ENCODE results near the gene ELOA. TPM values are rescaled to one million over a fixed set of nuclear protein-coding genes. Genes with fewer than 3 reads are reported as not detected.

Gene ELOA
- total and polyA plus RNA-seq, 2 of the 13 experiments (the other 11 are each of a cell fraction or from before 2014, with no cell fraction given) = 14.2 to 28.5 TPM

DNA sequence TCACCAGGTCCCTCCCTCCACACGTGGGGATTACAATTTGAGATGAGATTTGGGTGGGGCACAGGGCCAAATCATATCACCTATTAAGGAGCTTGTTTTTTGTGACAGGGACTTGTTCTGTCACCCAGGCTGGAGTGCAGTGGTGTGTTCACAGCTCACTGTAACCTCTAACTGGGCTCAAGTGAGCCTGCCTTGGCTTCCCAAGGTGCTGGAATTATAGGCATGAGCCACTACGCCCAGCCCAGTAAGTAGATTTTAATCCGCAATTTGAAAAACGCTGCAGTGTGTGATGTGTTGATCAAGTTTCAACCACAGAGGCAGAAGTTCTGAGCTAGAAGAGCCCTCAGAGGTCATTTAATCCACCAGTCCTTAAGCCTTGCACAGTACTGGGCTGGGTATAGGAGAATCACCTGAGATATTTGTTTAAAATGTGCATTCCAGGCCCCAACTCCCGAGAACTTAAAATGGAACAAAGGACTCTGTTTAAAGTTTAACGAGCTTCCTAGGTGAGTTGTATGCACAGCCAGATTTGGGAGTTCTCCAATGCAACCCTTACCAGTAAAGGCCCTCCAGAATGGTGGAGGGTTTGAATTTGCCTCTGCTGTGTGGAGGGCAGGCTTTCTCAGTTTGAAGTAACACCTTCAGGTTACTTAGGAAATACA lies 38.3 kb upstream of the ELOA start (continued):
- TF ChIP-seq POLR2G (IDR thresholded peaks at IDR 0.05; ENCODE audit: low read depth, low read length) (peak; percentile 42), ZNF879 (CRISPR knock-in tag; IDR thresholded peaks at IDR 0.05) (no peak), NFKBIZ (CRISPR knock-in tag; IDR thresholded peaks at IDR 0.05) (no peak), RCOR2 (CRISPR knock-in tag; IDR thresholded peaks at IDR 0.05) (no peak), ZBTB33 (CRISPR knock-in tag; IDR thresholded peaks at IDR 0.05) (no peak), SRSF4 (IDR thresholded peaks at IDR 0.05; ENCODE audit: low read depth, low read length, poor library complexity, severe bottlenecking) (no peak), ZFP1 (CRISPR knock-in tag; IDR thresholded peaks at IDR 0.05) (peak; percentile 89), MXD4 (CRISPR knock-in tag; IDR thresholded peaks at IDR 0.05) (no peak), NR2F1 (CRISPR knock-in tag; IDR thresholded peaks at IDR 0.05) (no peak), ZNF605 (CRISPR knock-in tag; IDR thresholded peaks at IDR 0.05) (no peak), ZNF792 (CRISPR knock-in tag; IDR thresholded peaks at IDR 0.05) (no peak)
- TF ChIP-seq, protein P1, sequence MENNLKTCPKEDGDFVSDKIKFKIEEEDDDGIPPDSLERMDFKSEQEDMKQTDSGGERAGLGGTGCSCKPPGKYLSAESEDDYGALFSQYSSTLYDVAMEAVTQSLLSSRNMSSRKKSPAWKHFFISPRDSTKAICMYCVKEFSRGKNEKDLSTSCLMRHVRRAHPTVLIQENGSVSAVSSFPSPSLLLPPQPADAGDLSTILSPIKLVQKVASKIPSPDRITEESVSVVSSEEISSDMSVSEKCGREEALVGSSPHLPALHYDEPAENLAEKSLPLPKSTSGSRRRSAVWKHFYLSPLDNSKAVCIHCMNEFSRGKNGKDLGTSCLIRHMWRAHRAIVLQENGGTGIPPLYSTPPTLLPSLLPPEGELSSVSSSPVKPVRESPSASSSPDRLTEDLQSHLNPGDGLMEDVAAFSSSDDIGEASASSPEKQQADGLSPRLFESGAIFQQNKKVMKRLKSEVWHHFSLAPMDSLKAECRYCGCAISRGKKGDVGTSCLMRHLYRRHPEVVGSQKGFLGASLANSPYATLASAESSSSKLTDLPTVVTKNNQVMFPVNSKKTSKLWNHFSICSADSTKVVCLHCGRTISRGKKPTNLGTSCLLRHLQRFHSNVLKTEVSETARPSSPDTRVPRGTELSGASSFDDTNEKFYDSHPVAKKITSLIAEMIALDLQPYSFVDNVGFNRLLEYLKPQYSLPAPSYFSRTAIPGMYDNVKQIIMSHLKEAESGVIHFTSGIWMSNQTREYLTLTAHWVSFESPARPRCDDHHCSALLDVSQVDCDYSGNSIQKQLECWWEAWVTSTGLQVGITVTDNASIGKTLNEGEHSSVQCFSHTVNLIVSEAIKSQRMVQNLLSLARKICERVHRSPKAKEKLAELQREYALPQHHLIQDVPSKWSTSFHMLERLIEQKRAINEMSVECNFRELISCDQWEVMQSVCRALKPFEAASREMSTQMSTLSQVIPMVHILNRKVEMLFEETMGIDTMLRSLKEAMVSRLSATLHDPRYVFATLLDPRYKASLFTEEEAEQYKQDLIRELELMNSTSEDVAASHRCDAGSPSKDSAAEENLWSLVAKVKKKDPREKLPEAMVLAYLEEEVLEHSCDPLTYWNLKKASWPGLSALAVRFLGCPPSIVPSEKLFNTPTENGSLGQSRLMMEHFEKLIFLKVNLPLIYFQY (CRISPR knock-in tag; IDR thresholded peaks at IDR 0.05; ENCODE audit: borderline replicate concordance) = no peak
- TF ChIP-seq, protein P2, sequence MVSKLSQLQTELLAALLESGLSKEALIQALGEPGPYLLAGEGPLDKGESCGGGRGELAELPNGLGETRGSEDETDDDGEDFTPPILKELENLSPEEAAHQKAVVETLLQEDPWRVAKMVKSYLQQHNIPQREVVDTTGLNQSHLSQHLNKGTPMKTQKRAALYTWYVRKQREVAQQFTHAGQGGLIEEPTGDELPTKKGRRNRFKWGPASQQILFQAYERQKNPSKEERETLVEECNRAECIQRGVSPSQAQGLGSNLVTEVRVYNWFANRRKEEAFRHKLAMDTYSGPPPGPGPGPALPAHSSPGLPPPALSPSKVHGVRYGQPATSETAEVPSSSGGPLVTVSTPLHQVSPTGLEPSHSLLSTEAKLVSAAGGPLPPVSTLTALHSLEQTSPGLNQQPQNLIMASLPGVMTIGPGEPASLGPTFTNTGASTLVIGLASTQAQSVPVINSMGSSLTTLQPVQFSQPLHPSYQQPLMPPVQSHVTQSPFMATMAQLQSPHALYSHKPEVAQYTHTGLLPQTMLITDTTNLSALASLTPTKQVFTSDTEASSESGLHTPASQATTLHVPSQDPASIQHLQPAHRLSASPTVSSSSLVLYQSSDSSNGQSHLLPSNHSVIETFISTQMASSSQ (IDR thresholded peaks at IDR 0.05; ENCODE audit: low read depth) = peak; percentile 63; the same call in 1 of the 2 replicates
- TF ChIP-seq, protein P2 (CRISPR knock-in tag; IDR thresholded peaks at IDR 0.05; ENCODE audit: borderline replicate concordance) = peak; percentile 47; the same call in 1 of the 2 replicates
- TF ChIP-seq, protein P3, sequence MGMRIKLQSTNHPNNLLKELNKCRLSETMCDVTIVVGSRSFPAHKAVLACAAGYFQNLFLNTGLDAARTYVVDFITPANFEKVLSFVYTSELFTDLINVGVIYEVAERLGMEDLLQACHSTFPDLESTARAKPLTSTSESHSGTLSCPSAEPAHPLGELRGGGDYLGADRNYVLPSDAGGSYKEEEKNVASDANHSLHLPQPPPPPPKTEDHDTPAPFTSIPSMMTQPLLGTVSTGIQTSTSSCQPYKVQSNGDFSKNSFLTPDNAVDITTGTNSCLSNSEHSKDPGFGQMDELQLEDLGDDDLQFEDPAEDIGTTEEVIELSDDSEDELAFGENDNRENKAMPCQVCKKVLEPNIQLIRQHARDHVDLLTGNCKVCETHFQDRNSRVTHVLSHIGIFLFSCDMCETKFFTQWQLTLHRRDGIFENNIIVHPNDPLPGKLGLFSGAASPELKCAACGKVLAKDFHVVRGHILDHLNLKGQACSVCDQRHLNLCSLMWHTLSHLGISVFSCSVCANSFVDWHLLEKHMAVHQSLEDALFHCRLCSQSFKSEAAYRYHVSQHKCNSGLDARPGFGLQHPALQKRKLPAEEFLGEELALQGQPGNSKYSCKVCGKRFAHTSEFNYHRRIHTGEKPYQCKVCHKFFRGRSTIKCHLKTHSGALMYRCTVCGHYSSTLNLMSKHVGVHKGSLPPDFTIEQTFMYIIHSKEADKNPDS (CRISPR knock-in tag; IDR thresholded peaks at IDR 0.05) = no peak
- TF ChIP-seq, protein P4, sequence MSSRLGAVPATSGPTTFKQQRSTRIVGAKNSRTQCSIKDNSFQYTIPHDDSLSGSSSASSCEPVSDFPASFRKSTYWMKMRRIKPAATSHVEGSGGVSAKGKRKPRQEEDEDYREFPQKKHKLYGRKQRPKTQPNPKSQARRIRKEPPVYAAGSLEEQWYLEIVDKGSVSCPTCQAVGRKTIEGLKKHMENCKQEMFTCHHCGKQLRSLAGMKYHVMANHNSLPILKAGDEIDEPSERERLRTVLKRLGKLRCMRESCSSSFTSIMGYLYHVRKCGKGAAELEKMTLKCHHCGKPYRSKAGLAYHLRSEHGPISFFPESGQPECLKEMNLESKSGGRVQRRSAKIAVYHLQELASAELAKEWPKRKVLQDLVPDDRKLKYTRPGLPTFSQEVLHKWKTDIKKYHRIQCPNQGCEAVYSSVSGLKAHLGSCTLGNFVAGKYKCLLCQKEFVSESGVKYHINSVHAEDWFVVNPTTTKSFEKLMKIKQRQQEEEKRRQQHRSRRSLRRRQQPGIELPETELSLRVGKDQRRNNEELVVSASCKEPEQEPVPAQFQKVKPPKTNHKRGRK (CRISPR knock-in tag; IDR thresholded peaks at IDR 0.05) = no peak
